ENCODE measurements around the gene USP32. TPM values are rescaled to one million over a fixed set of nuclear protein-coding genes. Genes with fewer than 3 reads are reported as not detected.

USP32 gene
- total RNA-seq, 1 experiment from 2014 or later, result 103 TPM

DNA sequence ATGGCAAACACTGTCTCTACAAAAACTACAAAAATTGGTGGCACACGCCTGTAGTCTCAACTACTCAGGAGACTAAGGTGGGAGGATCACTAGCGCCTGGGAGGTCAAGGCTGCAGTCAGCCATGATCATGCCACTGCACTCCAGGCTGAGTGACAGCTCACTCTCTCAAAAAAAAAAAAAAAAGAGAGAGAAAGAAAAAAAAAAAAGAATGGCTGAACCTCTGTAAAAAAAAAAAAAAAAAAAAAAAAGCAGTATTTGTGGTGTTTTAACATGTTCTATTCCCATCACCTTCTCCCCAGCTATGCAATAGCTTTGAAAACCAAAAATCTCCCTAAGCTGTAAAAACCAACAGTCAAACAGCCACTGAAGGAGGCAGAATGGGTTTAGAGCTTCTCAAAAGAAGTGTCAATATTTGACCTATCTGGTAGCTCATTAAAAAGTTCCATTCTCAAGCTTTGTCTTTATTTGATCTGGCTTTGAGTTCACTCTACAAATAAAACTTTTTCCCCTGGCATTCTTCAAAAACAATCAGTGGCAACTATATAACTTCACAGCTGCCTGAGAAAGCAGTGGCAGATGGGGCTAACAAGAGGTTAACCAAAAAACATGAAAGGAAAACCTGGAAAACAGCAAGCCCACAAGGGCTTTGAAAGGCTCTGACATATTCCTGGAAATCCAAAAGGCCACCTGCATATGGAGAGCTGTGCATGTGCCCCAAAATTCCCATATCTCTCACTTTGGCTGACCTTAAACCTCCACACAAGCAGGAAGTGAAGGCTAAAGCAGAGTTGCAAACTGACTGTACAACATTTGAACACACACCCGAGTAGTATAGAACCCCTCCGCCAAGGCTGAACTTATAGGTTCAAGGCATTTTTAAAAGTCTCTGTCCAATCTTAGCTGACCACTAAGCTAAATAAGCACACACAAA, 36.0 kb downstream of the USP32 start (continued):
- no peak for TF ChIP-seq MYBL2 (CRISPR knock-in tag; IDR thresholded peaks at IDR 0.05)

DNA sequence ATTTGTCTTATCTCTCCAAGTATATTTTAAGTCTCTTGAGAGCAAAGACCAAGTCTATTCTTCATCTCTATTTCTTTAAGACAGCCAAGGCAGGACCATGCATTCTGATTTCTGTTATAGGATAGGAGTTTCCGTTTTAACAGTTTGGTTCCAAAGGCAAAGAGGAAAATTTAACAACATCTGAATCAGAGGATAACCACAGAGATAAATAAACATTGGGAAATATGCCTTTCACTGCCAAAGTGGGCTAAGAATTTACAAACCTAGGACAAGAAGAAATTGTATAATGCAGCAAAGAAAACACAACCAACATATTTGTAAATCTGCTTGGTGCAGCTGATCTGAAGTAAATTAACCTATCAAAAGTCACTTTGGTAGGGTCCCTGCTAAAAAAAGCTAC, 37.7 kb downstream of the USP32 start:
- TF ChIP-seq, protein P1, sequence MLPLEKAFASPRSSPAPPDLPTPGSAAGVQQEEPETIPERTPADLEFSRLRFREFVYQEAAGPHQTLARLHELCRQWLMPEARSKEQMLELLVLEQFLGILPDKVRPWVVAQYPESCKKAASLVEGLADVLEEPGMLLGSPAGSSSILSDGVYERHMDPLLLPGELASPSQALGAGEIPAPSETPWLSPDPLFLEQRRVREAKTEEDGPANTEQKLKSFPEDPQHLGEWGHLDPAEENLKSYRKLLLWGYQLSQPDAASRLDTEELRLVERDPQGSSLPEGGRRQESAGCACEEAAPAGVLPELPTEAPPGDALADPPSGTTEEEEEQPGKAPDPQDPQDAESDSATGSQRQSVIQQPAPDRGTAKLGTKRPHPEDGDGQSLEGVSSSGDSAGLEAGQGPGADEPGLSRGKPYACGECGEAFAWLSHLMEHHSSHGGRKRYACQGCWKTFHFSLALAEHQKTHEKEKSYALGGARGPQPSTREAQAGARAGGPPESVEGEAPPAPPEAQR (CRISPR knock-in tag; IDR thresholded peaks at IDR 0.05), result no peak
- TF ChIP-seq, protein P2, sequence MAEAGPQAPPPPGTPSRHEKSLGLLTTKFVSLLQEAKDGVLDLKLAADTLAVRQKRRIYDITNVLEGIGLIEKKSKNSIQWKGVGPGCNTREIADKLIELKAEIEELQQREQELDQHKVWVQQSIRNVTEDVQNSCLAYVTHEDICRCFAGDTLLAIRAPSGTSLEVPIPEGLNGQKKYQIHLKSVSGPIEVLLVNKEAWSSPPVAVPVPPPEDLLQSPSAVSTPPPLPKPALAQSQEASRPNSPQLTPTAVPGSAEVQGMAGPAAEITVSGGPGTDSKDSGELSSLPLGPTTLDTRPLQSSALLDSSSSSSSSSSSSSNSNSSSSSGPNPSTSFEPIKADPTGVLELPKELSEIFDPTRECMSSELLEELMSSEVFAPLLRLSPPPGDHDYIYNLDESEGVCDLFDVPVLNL (CRISPR knock-in tag; IDR thresholded peaks at IDR 0.05; ENCODE audit: borderline replicate concordance, low read depth), result no peak
- TF ChIP-seq, protein P3, sequence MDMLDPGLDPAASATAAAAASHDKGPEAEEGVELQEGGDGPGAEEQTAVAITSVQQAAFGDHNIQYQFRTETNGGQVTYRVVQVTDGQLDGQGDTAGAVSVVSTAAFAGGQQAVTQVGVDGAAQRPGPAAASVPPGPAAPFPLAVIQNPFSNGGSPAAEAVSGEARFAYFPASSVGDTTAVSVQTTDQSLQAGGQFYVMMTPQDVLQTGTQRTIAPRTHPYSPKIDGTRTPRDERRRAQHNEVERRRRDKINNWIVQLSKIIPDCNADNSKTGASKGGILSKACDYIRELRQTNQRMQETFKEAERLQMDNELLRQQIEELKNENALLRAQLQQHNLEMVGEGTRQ (CRISPR knock-in tag; IDR thresholded peaks at IDR 0.05), result no peak
- TF ChIP-seq ZNF232 (CRISPR knock-in tag; IDR thresholded peaks at IDR 0.05) (no peak), ZNF396 (CRISPR knock-in tag; IDR thresholded peaks at IDR 0.05; ENCODE audit: borderline replicate concordance) (no peak), ELF4 (CRISPR knock-in tag; IDR thresholded peaks at IDR 0.05; ENCODE audit: low read depth) (no peak), NFE2L1 (CRISPR knock-in tag; IDR thresholded peaks at IDR 0.05) (no peak), PRRX2 (CRISPR knock-in tag; IDR thresholded peaks at IDR 0.05) (no peak), NR2C2 (CRISPR knock-in tag; IDR thresholded peaks at IDR 0.05) (no peak)
- TF ChIP-seq, protein P4, sequence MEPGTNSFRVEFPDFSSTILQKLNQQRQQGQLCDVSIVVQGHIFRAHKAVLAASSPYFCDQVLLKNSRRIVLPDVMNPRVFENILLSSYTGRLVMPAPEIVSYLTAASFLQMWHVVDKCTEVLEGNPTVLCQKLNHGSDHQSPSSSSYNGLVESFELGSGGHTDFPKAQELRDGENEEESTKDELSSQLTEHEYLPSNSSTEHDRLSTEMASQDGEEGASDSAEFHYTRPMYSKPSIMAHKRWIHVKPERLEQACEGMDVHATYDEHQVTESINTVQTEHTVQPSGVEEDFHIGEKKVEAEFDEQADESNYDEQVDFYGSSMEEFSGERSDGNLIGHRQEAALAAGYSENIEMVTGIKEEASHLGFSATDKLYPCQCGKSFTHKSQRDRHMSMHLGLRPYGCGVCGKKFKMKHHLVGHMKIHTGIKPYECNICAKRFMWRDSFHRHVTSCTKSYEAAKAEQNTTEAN (CRISPR knock-in tag; IDR thresholded peaks at IDR 0.05), result no peak
- TF ChIP-seq, protein P5, sequence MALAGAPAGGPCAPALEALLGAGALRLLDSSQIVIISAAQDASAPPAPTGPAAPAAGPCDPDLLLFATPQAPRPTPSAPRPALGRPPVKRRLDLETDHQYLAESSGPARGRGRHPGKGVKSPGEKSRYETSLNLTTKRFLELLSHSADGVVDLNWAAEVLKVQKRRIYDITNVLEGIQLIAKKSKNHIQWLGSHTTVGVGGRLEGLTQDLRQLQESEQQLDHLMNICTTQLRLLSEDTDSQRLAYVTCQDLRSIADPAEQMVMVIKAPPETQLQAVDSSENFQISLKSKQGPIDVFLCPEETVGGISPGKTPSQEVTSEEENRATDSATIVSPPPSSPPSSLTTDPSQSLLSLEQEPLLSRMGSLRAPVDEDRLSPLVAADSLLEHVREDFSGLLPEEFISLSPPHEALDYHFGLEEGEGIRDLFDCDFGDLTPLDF (CRISPR knock-in tag; IDR thresholded peaks at IDR 0.05), result no peak
- TF ChIP-seq, protein P6, sequence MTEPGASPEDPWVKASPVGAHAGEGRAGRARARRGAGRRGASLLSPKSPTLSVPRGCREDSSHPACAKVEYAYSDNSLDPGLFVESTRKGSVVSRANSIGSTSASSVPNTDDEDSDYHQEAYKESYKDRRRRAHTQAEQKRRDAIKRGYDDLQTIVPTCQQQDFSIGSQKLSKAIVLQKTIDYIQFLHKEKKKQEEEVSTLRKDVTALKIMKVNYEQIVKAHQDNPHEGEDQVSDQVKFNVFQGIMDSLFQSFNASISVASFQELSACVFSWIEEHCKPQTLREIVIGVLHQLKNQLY (CRISPR knock-in tag; IDR thresholded peaks at IDR 0.05), result no peak
- TF ChIP-seq, protein P7, sequence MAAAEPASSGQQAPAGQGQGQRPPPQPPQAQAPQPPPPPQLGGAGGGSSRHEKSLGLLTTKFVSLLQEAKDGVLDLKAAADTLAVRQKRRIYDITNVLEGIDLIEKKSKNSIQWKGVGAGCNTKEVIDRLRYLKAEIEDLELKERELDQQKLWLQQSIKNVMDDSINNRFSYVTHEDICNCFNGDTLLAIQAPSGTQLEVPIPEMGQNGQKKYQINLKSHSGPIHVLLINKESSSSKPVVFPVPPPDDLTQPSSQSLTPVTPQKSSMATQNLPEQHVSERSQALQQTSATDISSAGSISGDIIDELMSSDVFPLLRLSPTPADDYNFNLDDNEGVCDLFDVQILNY (CRISPR knock-in tag; IDR thresholded peaks at IDR 0.05), result no peak
- ATAC-seq, result no peak
- no peaks in the 10 kb centered on the region for H3K36me3 Mint-ChIP-seq
- ChIA-PET POLR2A (no interaction called here), CTCF (interaction anchor here (0.6 to 1.5 kb wide), 2 partner anchors 67 to 1046 kb away, joined by 4 to 5 read pairs; no protein-coding TSS in a partner anchor)
- H3K4me3 Mint-ChIP-seq, result no peak overlapping the region
- H3K9me3 Mint-ChIP-seq, result no peaks in the 10 kb centered on the region
- H3K27me3 Mint-ChIP-seq (ENCODE audit: low read depth), result no peaks in the 10 kb centered on the region
- H3K27ac Mint-ChIP-seq, result no peak overlapping the region
- H3K4me1 Mint-ChIP-seq, result peaks cover 43% of the 10 kb centered on the region
- DNase-seq (ENCODE audit: low spot score), result no peak

DNA sequence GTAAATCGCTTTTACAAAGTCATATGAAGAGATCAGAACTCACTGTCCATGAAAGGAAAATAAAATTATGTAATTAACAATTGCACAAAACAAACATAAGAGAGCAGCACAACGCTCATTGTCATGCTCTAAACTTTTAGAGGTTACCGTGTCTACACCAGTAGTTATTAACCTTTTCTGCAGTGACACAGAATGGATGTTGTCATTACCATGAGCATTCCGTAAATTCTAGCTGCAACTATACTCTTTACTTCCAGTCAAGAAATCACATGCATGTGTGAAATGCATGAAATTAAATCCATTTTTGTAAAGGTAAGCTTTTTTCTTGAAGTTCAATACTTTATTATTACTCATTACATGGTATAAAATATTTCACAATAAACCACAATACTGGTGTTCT, 38.2 kb downstream of the USP32 start:
- ATAC-seq (no peak), DNase-seq (ENCODE audit: low spot score) (no peak)
- peaks cover 43% of the 10 kb centered on the region for H3K4me1 Mint-ChIP-seq
- H3K27ac Mint-ChIP-seq, result no peak overlapping the region
- no peaks in the 10 kb centered on the region for H3K27me3 Mint-ChIP-seq (ENCODE audit: low read depth)
- POLR2A ChIA-PET, result no interaction called here
- no peak overlapping the region for H3K4me3 Mint-ChIP-seq
- H3K9me3 Mint-ChIP-seq, result no peaks in the 10 kb centered on the region
- CTCF ChIA-PET, result interaction anchor here (0.6 kb wide), 1 partner anchor 1046 kb away, joined by 5 read pairs; no protein-coding TSS in a partner anchor
- H3K36me3 Mint-ChIP-seq, result no peaks in the 10 kb centered on the region
- no peak for TF ChIP-seq ETV6 (CRISPR knock-in tag; IDR thresholded peaks at IDR 0.05)
- TF ChIP-seq SP1 (CRISPR knock-in tag; conservative IDR thresholded peaks at IDR 0.05), result no peak
- no peak for TF ChIP-seq ZBTB21 (CRISPR knock-in tag; IDR thresholded peaks at IDR 0.05; ENCODE audit: borderline replicate concordance)
- no peak for TF ChIP-seq TCF7 (CRISPR knock-in tag; IDR thresholded peaks at IDR 0.05; ENCODE audit: low read depth)
- no peak for TF ChIP-seq SMAD4 (CRISPR knock-in tag; IDR thresholded peaks at IDR 0.05)
- TF ChIP-seq, protein P7 (CRISPR knock-in tag; IDR thresholded peaks at IDR 0.05), result no peak
- TF ChIP-seq, protein P3 (CRISPR knock-in tag; IDR thresholded peaks at IDR 0.05), result no peak
- no peak for TF ChIP-seq GABPB1 (CRISPR knock-in tag; IDR thresholded peaks at IDR 0.05)

Data from WTC11 (cell line).